GM12878 (cell line): ENCODE measurements around the gene CNPY1.

Experiments used
- CHD1 ChIP-seq: IDR thresholded peaks from 2 replicates; pipeline ENCODE4 v1.6.1; 2012; ENCODE audit warnings: low read depth, low read length, improper control_type of control experiment
- CTCF ChIP-seq, 3 experiments: IDR thresholded peaks in 2 of 3; conservative IDR thresholded peaks in 1 of 3; 2 replicates each; pipeline ENCODE4 v1.5.1; 2011; ENCODE audit warnings: low read depth in 3 of 3, low read length in 3 of 3, mild to moderate bottlenecking in 3 of 3, control low read depth in 2 of 3, moderate library complexity in 2 of 3, inconsistent platforms in 1 of 3, mixed read lengths in 1 of 3; ENCODE audit not compliant: control insufficient read depth in 2 of 3, insufficient read depth in 1 of 3; ENCODE audit errors: extremely low read depth in 1 of 3
- EZH2 ChIP-seq: IDR thresholded peaks from 2 replicates; pipeline ENCODE4 v1.6.1; 2012; ENCODE audit warnings: low read depth, mild to moderate bottlenecking, control low read depth, inconsistent platforms, low read length, borderline replicate concordance; ENCODE audit not compliant: control insufficient read depth
- MTA2 ChIP-seq: fragments of 450-650 bp; IDR thresholded peaks from 2 replicates; pipeline ENCODE4 v1.6.1; 2016; ENCODE audit warnings: low read depth, mild to moderate bottlenecking, moderate library complexity
- POLR2A ChIP-seq: IDR thresholded peaks from 2 replicates; pipeline ENCODE4 v1.6.1; 2011; ENCODE audit warnings: low read depth, mild to moderate bottlenecking, low read length
- ZNF207 ChIP-seq: fragments of 450-650 bp; IDR thresholded peaks from 2 replicates; pipeline ENCODE4 v1.6.1; 2014; ENCODE audit warnings: antibody characterized with exemption, mild to moderate bottlenecking, borderline replicate concordance

GRCh38 chr7:155524018-155524556, 22.3 kb downstream of the CNPY1 start:
- TF ChIP-seq MTA2 (no peak), CTCF (IDR thresholded peaks at IDR 0.05 in 2 of 3, conservative IDR thresholded peaks at IDR 0.05 in 1 of 3; ENCODE audit: control insufficient read depth in 2 of 3, extremely low read depth in 1 of 3, insufficient read depth in 1 of 3, low read depth in 3 of 3, low read length in 3 of 3) (no peak; a peak in 1 of 6 replicates), EZH2 (no peak), POLR2A (no peak), CHD1 (no peak), ZNF207 (no peak)
